Mesenchymal stem cell (in vitro differentiated cells and primary cell): Measurements from ENCODE around the gene PCDH15.
A peak's percentile ranks its signal among the peaks of the same experiment; 100 is the strongest.

Experiments
- DNase-seq: peaks from one replicate; pipeline ENCODE4 v3.0.0-alpha.2; 2013
- H2AFZ ChIP-seq: one replicate; pipeline ENCODE4 v1.6.1; 2013; ENCODE audit warnings: low read depth, mild to moderate bottlenecking, control low read depth, inconsistent platforms, low read length, moderate library complexity
- H2AK5ac ChIP-seq: 2 replicates; pipeline ENCODE4 v1.6.1; 2013; ENCODE audit warnings: low read length, moderate library complexity, mild to moderate bottlenecking, inconsistent platforms; ENCODE audit not compliant: severe bottlenecking
- H2BK120ac ChIP-seq: one replicate; pipeline ENCODE4 v1.6.1; 2013; ENCODE audit warnings: low read depth, mild to moderate bottlenecking, inconsistent platforms, low read length, moderate library complexity
- H2BK12ac ChIP-seq, 2 experiments: one replicate each; pipeline ENCODE4 v1.6.1; 2013; ENCODE audit warnings: inconsistent platforms in 2 of 2, low read length in 2 of 2, mild to moderate bottlenecking in 2 of 2, moderate library complexity in 2 of 2, control low read depth in 1 of 2
- H2BK15ac ChIP-seq: one replicate; pipeline ENCODE4 v1.6.1; 2013; ENCODE audit warnings: mild to moderate bottlenecking, low read depth, inconsistent platforms; ENCODE audit not compliant: poor library complexity, severe bottlenecking
- H2BK5ac ChIP-seq: 2 replicates; pipeline ENCODE4 v1.6.1; 2013; ENCODE audit warnings: low read depth, mild to moderate bottlenecking, low read length, control low read depth, inconsistent platforms; ENCODE audit not compliant: poor library complexity, severe bottlenecking
- H3K14ac ChIP-seq, 2 experiments: one replicate each; pipeline ENCODE4 v1.6.1; 2013; ENCODE audit warnings: inconsistent platforms in 2 of 2, low read length in 2 of 2, control low read depth in 1 of 2, mild to moderate bottlenecking in 1 of 2, moderate library complexity in 1 of 2
- H3K18ac ChIP-seq, 2 experiments: one replicate each; pipeline ENCODE4 v1.6.1; 2013; ENCODE audit warnings: inconsistent platforms in 2 of 2, low read length in 2 of 2, control low read depth in 1 of 2, low read depth in 1 of 2, mild to moderate bottlenecking in 1 of 2
- H3K23ac ChIP-seq, 2 experiments: one replicate each; pipeline ENCODE4 v1.6.1; 2013; ENCODE audit warnings: inconsistent platforms in 2 of 2, low read length in 2 of 2, mild to moderate bottlenecking in 2 of 2, moderate library complexity in 2 of 2, control low read depth in 1 of 2
- H3K27ac ChIP-seq: 2 replicates; pipeline ENCODE4 v1.5.1; 2013; ENCODE audit warnings: mild to moderate bottlenecking, moderate library complexity, low read length, control low read depth, inconsistent platforms; ENCODE audit not compliant: poor library complexity, severe bottlenecking
- H3K27me3 ChIP-seq, 2 experiments: 2 replicates each; pipeline versions ENCODE4 v1.6.1 to v1.7.0; 2013; ENCODE audit warnings: low read length in 2 of 2, mild to moderate bottlenecking in 2 of 2, moderate library complexity in 2 of 2, control low read depth in 1 of 2, inconsistent platforms in 1 of 2; ENCODE audit not compliant: control insufficient read depth in 1 of 2, insufficient read depth in 1 of 2
- H3K36me3 ChIP-seq, 2 experiments: 2 replicates each; pipeline versions ENCODE4 v1.6.1 to v1.7.0; 2013; ENCODE audit warnings: low read length in 2 of 2, control low read depth in 1 of 2, inconsistent platforms in 1 of 2, low read depth in 1 of 2, mild to moderate bottlenecking in 1 of 2; ENCODE audit not compliant: insufficient read depth in 2 of 2, control insufficient read depth in 1 of 2
- H3K4ac ChIP-seq, 2 experiments: one replicate each; pipeline ENCODE4 v1.6.1; 2013; ENCODE audit warnings: inconsistent platforms in 2 of 2, low read length in 2 of 2, mild to moderate bottlenecking in 2 of 2, moderate library complexity in 2 of 2, control low read depth in 1 of 2, low read depth in 1 of 2
- H3K4me1 ChIP-seq: 2 replicates; pipeline ENCODE4 v1.6.1; 2013; ENCODE audit warnings: low read depth, low read length, control low read depth; ENCODE audit not compliant: control insufficient read depth, insufficient read depth
- H3K4me2 ChIP-seq: 2 replicates; pipeline ENCODE4 v1.6.1; 2013; ENCODE audit warnings: low read length, mild to moderate bottlenecking, inconsistent platforms; ENCODE audit not compliant: poor library complexity, severe bottlenecking
- H3K4me3 ChIP-seq, 2 experiments: 2 replicates each; pipeline versions ENCODE4 v1.5.1 to v1.7.0; 2013; ENCODE audit warnings: low read length in 2 of 2, mild to moderate bottlenecking in 2 of 2, control low read depth in 1 of 2, low read depth in 1 of 2; ENCODE audit not compliant: insufficient read depth in 1 of 2
- H3K79me1 ChIP-seq: replicated peaks from 2 replicates; pipeline ENCODE4 v1.6.1; 2013; ENCODE audit warnings: mild to moderate bottlenecking, control low read depth, low read length, inconsistent platforms; ENCODE audit not compliant: poor library complexity, severe bottlenecking
- H3K9ac ChIP-seq: 2 replicates; pipeline ENCODE4 v1.7.0; 2013; ENCODE audit warnings: mild to moderate bottlenecking, low read length, moderate library complexity
- H3K9me3 ChIP-seq: 2 replicates; pipeline ENCODE4 v1.7.0; 2013; ENCODE audit warnings: mild to moderate bottlenecking, low read length; ENCODE audit not compliant: control insufficient read depth
- H4K8ac ChIP-seq: one replicate; pipeline ENCODE4 v1.6.1; 2013; ENCODE audit warnings: inconsistent platforms, mild to moderate bottlenecking, low read length, moderate library complexity
- H4K91ac ChIP-seq: one replicate; pipeline ENCODE4 v1.6.1; 2013; ENCODE audit warnings: mild to moderate bottlenecking, low read length, inconsistent platforms
- WGBS: methylation state at CpG from one replicate; pipeline ENCODE4 v1.1.7; 2013; ENCODE audit warnings: mixed read lengths; 5-methylcytosine and 5-hydroxymethylcytosine counted together

The PCDH15 gene

DNA sequence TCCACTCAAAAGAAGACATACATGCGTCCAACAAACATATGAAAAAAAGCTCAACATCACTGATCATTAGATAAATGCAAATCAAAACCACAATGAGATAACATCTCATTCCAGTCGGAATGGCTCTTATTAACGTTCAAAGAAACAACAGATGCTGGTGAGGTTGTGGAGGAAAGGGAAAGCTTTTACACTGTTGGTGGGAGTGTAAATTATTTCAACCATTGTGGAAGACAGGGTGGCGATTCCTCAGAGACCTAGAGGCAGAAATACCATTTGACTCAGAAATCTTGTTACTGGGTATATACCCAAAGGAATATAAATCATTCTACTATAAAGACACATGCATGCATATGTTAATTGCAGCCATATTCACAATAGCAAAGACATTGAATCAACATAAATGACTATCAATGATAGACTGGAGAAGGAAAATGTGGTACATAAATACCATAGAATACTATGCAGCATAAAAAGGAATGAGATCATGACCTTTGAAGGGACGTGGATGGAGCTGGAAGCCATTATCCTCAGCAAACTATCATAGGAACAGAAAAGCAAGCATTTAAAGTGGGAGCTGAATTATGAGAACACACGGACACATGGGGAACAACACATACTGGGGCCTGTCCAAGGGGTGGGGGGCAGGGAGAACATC is 28.4 kb downstream of the PCDH15 start:
- Histone ChIP-seq H3K27ac (no peak overlapping the region), H2BK5ac (no peak overlapping the region), H3K23ac (no peak overlapping the region), H3K9ac (no peak overlapping the region), H3K27me3 (no peaks in the 10 kb centered on the region), H2AK5ac (no peak overlapping the region), H3K36me3 (no peaks in the 10 kb centered on the region), H3K14ac (peak overlapping the region in 1 of 2 experiments; percentile 32), H3K79me1 (no peaks in the 10 kb centered on the region), H2AFZ (no peak overlapping the region), H3K4me3 (no peak overlapping the region), H3K18ac (no peak overlapping the region), H2BK15ac (no peak overlapping the region), H4K91ac (no peak overlapping the region), H2BK120ac (no peak overlapping the region), H3K4me1 (no peaks in the 10 kb centered on the region), H4K8ac (no peak overlapping the region), H2BK12ac (no peak overlapping the region), H3K4ac (no peak overlapping the region), H3K9me3 (no peaks in the 10 kb centered on the region), H3K4me2 (no peak overlapping the region)
- 60% methylated on average over 2 of the region's 6 CpGs for WGBS
- DNase-seq, result no peak

- H3K14ac ChIP-seq, result no peak overlapping the region
- H2AK5ac ChIP-seq, result no peak overlapping the region
- H3K27me3 ChIP-seq, result no peaks in the 10 kb centered on the region
- no peak overlapping the region for H3K18ac ChIP-seq
- no peak overlapping the region for H2BK120ac ChIP-seq
- H3K27ac ChIP-seq, result no peak overlapping the region
- no peaks in the 10 kb centered on the region for H3K36me3 ChIP-seq
- no peak overlapping the region for H3K4ac ChIP-seq
- H3K4me3 ChIP-seq, result no peak overlapping the region
- H2BK5ac ChIP-seq, result no peak overlapping the region
- no peak overlapping the region for H4K8ac ChIP-seq
- H3K4me2 ChIP-seq, result no peak overlapping the region
- WGBS, result no CpG with 5 or more reads among the region's 2 CpGs
- no peak overlapping the region for H2BK12ac ChIP-seq
- no peak overlapping the region for H2AFZ ChIP-seq
- no peak overlapping the region for H3K23ac ChIP-seq
- no peak for DNase-seq
- H3K79me1 ChIP-seq, result no peaks in the 10 kb centered on the region
- H4K91ac ChIP-seq, result no peak overlapping the region
- no peak overlapping the region for H3K9ac ChIP-seq
- H3K4me1 ChIP-seq, result no peaks in the 10 kb centered on the region
- H3K9me3 ChIP-seq, result no peaks in the 10 kb centered on the region
- no peak overlapping the region for H2BK15ac ChIP-seq
These were observed 32.0 kb downstream of the PCDH15 start for GRCh38 chr10:54769051-54769450.

- Histone ChIP-seq H3K23ac (no peak overlapping the region), H2BK120ac (no peak overlapping the region), H3K79me1 (no peaks in the 10 kb centered on the region), H3K4ac (no peak overlapping the region), H3K18ac (no peak overlapping the region), H2BK5ac (no peak overlapping the region), H4K91ac (no peak overlapping the region), H2BK12ac (no peak overlapping the region), H4K8ac (no peak overlapping the region), H3K27ac (no peak overlapping the region), H3K4me3 (no peak overlapping the region), H2AK5ac (no peak overlapping the region), H3K4me1 (no peaks in the 10 kb centered on the region), H3K4me2 (no peak overlapping the region), H3K27me3 (no peaks in the 10 kb centered on the region), H3K9me3 (no peaks in the 10 kb centered on the region), H2BK15ac (no peak overlapping the region), H3K36me3 (no peaks in the 10 kb centered on the region), H2AFZ (no peak overlapping the region), H3K14ac (no peak overlapping the region), H3K9ac (no peak overlapping the region)
- 23% methylated on average over 2 of the region's 2 CpGs for WGBS
- peak; percentile 14 for DNase-seq
These were observed 42.2 kb downstream of the PCDH15 start for GRCh38 chr10:54758791-54759190.

- Histone ChIP-seq H2BK15ac (no peak overlapping the region), H3K4me2 (no peak overlapping the region), H3K23ac (no peak overlapping the region), H3K27me3 (no peaks in the 10 kb centered on the region), H3K36me3 (no peaks in the 10 kb centered on the region), H3K9me3 (no peaks in the 10 kb centered on the region), H2AK5ac (no peak overlapping the region), H3K4me3 (no peak overlapping the region), H2BK12ac (no peak overlapping the region), H3K9ac (no peak overlapping the region), H3K14ac (no peak overlapping the region), H4K91ac (no peak overlapping the region), H3K4me1 (no peaks in the 10 kb centered on the region), H2BK120ac (no peak overlapping the region), H3K4ac (no peak overlapping the region), H3K18ac (no peak overlapping the region), H4K8ac (no peak overlapping the region), H2AFZ (no peak overlapping the region), H3K79me1 (no peaks in the 10 kb centered on the region), H3K27ac (no peak overlapping the region), H2BK5ac (no peak overlapping the region)
- DNase-seq, result no peak
- WGBS, result 76% methylated on average over 1 of the region's 1 CpG
These were observed 51.4 kb downstream of the PCDH15 start for GRCh38 chr10:54749623-54750022.
